GM21786 (cell line): ENCODE data around the gene SH3PXD2A.

Experiments
- ATAC-seq: cut with Tn5 transposase; IDR thresholded peaks from one replicate; pipeline ENCODE4 v1.9.1; 2021; ENCODE audit not compliant: unreplicated experiment

SH3PXD2A gene

GRCh38 chr10:103835096-103836050 is 20.0 kb downstream of the SH3PXD2A start:
- ATAC-seq: no peak

GRCh38 chr10:103834436-103835095 is 20.8 kb downstream of the SH3PXD2A start:
- no peak for ATAC-seq

- ATAC-seq: no peak
These were observed 21.5 kb downstream of the SH3PXD2A start for GRCh38 chr10:103833731-103834365.

- ATAC-seq: no peak
These were observed 22.6 kb downstream of the SH3PXD2A start for GRCh38 chr10:103832806-103833205.

- ATAC-seq: no peak
These were observed 25.4 kb downstream of the SH3PXD2A start for GRCh38 chr10:103829838-103830465.

GRCh38 chr10:103829278-103829677 is 26.1 kb downstream of the SH3PXD2A start:
- ATAC-seq: no peak

- no peak for ATAC-seq
These were observed 26.7 kb downstream of the SH3PXD2A start for GRCh38 chr10:103828587-103829197.

GRCh38 chr10:103828107-103828506 is 27.3 kb downstream of the SH3PXD2A start:
- no peak for ATAC-seq

GRCh38 chr10:103826885-103827284 is 28.5 kb downstream of the SH3PXD2A start:
- ATAC-seq: no peak

GRCh38 chr10:103824281-103824680 is 31.1 kb downstream of the SH3PXD2A start:
- ATAC-seq: no peak

- no peak for ATAC-seq
These were observed 31.6 kb downstream of the SH3PXD2A start for GRCh38 chr10:103823706-103824272.

- no peak for ATAC-seq
These were observed 32.6 kb downstream of the SH3PXD2A start for GRCh38 chr10:103822800-103823199.

GRCh38 chr10:103822107-103822716 is 33.2 kb downstream of the SH3PXD2A start:
- ATAC-seq: no peak

GRCh38 chr10:103820101-103821062 is 35.0 kb downstream of the SH3PXD2A start:
- ATAC-seq: no peak

GRCh38 chr10:103819493-103819892 is 35.9 kb downstream of the SH3PXD2A start:
- no peak for ATAC-seq

GRCh38 chr10:103818765-103819374 is 36.5 kb downstream of the SH3PXD2A start:
- no peak for ATAC-seq

GRCh38 chr10:103818105-103818504 is 37.3 kb downstream of the SH3PXD2A start:
- ATAC-seq: no peak

GRCh38 chr10:103816431-103816830 is 38.9 kb downstream of the SH3PXD2A start:
- no peak for ATAC-seq
